OCI-LY1 (cell line): Measurements from ENCODE around the gene CRYGS.

ENCODE experiments used
- EZH2 ChIP-seq: fragments of 200-600 bp; sonication (generic), shearing (Covaris generic); IDR thresholded peaks from 2 replicates; pipeline ENCODE4 v1.8.0; 2017; ENCODE audit warnings: borderline replicate concordance, mixed run types, mild to moderate bottlenecking, antibody characterized with exemption, low read length, moderate library complexity, mixed read lengths
- TF ChIP-seq, protein P1 (sequence below): fragments of 200-600 bp; sonication (generic), shearing (Covaris generic); IDR thresholded peaks from 2 replicates; pipeline ENCODE4 v1.5.1; 2017; ENCODE audit warnings: mild to moderate bottlenecking, antibody characterized with exemption, low read length, moderate library complexity, mixed read lengths

DNA sequence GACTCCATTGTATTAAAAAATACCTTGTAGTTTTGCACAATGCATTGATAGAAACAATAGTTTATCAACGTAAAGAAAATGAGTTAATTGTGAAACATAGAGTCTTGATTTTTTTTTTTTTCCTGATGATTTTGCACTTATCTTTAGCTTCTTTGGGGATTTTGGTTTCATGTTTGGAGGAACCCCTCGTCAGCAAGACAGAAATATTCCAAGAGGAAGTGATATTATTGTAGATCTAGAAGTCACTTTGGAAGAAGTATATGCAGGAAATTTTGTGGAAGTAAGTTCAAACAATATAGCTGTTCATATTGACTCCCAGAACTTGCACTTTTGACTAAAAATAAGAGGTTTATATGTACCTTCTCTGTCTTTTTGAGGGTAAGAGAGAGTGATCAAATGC is 33.3 kb upstream of the CRYGS start:
- TF ChIP-seq, protein P1, sequence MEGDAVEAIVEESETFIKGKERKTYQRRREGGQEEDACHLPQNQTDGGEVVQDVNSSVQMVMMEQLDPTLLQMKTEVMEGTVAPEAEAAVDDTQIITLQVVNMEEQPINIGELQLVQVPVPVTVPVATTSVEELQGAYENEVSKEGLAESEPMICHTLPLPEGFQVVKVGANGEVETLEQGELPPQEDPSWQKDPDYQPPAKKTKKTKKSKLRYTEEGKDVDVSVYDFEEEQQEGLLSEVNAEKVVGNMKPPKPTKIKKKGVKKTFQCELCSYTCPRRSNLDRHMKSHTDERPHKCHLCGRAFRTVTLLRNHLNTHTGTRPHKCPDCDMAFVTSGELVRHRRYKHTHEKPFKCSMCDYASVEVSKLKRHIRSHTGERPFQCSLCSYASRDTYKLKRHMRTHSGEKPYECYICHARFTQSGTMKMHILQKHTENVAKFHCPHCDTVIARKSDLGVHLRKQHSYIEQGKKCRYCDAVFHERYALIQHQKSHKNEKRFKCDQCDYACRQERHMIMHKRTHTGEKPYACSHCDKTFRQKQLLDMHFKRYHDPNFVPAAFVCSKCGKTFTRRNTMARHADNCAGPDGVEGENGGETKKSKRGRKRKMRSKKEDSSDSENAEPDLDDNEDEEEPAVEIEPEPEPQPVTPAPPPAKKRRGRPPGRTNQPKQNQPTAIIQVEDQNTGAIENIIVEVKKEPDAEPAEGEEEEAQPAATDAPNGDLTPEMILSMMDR, result no peak
- TF ChIP-seq EZH2, result no peak
